Esophagus muscularis mucosa (tissue), 3 donors: ENCODE measurements around the gene METTL9.

ENCODE experiments used
- POLR2AphosphoS5 ChIP-seq, 2 donors: sonication (generic); formaldehyde crosslinking; IDR thresholded peaks; one replicate each; pipeline ENCODE4 v1.6.1; 2017; ENCODE audit warnings: antibody characterized with exemption in 2 of 2
- TF ChIP-seq, protein P1 (sequence below), 3 experiments: fragments of 200-600 bp in 2 of 3; fragments of 450-650 bp in 1 of 3; sonication (generic) in 2 of 3; IDR thresholded peaks; one replicate each; pipeline ENCODE4 v1.5.1; 2017 to 2019; ENCODE audit warnings: antibody characterized with exemption in 3 of 3, mild to moderate bottlenecking in 2 of 3, moderate library complexity in 1 of 3

DNA sequence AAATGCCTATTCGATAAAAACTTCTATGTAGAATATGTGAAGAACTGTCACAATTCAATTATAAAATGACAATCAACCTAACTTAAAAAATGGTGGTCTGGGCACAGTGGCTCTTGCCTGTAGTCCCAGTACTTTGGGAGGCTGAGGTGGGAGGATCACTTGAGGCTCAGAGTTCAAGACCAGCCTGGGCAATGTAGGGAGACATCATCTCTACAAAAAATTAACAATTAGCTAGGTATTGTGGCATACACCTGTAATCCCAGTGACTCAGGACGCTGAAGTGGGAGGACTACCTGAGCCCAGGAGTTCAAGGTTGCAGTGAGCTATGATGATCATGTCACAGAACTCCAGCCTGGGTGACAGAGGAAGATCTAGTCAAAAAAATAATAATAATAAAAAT lies 18.6 kb upstream of the METTL9 start:
- TF ChIP-seq POLR2AphosphoS5 (IDR thresholded peaks at IDR 0.05) = no peak
- TF ChIP-seq, protein P1, sequence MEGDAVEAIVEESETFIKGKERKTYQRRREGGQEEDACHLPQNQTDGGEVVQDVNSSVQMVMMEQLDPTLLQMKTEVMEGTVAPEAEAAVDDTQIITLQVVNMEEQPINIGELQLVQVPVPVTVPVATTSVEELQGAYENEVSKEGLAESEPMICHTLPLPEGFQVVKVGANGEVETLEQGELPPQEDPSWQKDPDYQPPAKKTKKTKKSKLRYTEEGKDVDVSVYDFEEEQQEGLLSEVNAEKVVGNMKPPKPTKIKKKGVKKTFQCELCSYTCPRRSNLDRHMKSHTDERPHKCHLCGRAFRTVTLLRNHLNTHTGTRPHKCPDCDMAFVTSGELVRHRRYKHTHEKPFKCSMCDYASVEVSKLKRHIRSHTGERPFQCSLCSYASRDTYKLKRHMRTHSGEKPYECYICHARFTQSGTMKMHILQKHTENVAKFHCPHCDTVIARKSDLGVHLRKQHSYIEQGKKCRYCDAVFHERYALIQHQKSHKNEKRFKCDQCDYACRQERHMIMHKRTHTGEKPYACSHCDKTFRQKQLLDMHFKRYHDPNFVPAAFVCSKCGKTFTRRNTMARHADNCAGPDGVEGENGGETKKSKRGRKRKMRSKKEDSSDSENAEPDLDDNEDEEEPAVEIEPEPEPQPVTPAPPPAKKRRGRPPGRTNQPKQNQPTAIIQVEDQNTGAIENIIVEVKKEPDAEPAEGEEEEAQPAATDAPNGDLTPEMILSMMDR (IDR thresholded peaks at IDR 0.05) = no peak
